COLO668 (cell line): Measurements from ENCODE around the gene NT5DC3.
A peak's percentile ranks its signal among the peaks of the same experiment; 100 is the strongest.

Experiments used
- DNase-seq: peaks from one replicate; lab custom pipeline; 2025; ENCODE audit not compliant: unreplicated experiment; lab: John Stamatoyannopoulos, UW

The NT5DC3 gene

GRCh38 chr12:103785243-103786031 is 55.6 kb downstream of the NT5DC3 start:
- no peak for DNase-seq

DNA sequence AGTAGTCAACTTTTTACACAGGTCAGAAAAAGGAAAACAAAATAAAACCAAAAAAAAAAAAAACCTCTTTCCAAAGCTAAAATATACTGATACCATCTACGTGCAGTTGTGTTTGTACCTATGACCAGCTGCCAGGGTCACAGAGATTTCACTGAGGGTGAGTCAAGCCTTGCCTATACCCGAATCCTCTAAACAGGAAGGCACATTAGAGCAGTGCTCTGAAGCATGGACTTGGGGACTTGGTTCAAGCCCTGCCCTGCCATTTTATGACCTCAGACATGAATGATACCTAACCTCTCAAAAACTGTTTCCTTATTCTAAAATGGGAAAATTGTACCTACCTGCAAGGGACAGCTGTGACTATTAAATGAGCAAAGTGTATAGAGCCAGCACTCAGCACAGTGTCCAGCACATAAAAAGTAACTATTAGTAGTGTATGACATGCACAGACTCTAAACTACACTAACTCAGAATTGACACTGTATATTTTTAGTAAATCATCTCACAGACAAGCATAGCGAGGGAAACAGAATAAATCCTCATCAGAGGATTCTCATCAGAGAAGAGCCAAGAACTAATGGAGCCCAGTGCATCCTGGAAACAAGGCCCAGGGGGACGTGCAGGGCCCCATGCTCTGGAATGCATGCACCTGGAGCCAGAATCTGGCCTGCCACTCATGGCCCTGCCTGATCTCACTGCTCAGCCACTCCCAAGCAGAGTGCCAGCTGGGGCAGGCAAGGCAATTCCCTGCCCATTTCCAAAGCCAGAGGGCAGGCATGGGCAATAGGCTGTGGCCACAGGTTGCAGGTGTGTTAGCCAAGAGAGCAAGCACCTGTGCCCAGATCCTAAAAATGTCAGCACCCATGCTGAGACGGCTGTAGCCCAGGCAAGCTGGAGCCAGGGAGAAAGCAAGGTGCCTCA is 57.0 kb downstream of the NT5DC3 start:
- DNase-seq: peak; percentile 19

- DNase-seq: no peak
Measured at GRCh38 chr12:103782399-103782798, 58.6 kb downstream of the NT5DC3 start.

- DNase-seq: no peak
Measured at GRCh38 chr12:103780992-103781391, 60.0 kb downstream of the NT5DC3 start.

DNA sequence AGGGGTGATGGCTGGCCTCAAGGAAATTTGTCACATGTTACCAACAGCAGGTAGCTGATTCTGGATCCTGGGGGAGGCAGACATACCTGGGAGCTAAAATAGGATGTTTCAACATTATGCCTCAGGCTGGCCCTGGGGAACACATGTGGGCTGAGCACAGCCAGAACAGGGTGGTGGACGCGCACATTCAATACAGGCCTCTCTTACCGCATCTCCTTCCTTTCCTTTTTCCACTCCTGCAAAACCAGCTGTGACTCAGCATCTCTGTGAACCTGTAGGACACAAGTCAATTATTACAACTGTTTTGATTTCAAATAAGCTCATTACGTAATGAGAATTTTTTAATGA is 61.0 kb downstream of the NT5DC3 start:
- DNase-seq: no peak

- no peak for DNase-seq
Measured at GRCh38 chr12:103779410-103780092, 61.5 kb downstream of the NT5DC3 start.

DNA sequence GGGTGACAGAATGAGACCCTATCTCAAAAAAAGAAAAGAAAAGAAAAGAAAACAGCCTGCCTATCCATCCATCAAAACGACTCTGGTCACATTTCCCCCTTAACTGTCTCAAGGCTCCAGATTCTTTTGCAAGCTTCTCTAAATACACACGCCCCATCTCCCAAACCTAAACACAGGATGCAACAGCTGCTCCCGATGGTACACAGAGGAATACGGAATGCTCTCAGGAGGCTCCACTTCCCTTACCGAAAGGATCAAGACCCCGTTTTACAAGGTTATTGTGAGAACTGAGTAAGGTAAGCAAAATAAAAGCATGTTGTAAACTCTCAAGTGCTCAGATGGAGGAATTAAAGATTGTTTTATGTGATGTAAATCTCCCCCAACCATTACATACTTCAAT is 62.3 kb downstream of the NT5DC3 start:
- DNase-seq: no peak

GRCh38 chr12:103774977-103775560 is 66.0 kb downstream of the NT5DC3 start:
- no peak for DNase-seq

DNA sequence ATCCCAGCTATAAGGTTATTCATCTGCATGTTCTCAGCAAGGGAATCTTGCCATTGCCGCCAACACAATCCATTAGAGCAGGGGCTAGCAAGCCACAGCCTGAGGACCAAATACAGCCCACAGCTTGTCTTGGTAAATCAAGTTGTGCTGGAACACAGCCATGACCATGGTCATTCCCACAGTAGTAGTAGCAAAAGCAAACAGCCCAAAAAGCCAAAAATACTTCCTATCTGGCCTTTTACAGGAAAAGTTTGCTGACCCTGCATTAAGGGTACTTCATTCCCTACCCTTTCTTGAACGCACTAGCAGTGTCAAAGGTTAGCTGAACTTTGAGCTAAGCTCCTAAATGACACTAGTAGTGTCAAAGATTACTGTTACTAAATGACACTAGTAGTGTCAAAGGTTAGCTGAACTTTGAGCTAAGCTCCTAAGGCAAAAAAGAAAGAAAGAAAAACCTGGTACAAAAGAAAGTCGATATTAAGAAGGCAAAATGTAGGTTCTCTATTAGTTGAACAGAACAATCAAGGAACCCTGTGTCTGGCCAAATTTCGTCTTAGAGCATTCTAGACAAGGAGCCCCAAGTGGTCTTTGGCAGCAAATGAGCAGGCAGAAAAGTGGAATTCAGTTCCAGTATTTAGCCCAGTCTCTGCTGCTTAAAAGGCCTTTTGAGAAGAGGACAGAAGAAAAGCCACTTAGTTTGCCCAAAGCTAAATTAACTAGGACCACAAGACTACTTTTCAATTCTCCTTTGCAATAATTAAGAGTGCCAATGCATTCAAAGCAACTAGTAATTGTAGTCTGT is 67.7 kb downstream of the NT5DC3 start:
- no peak for DNase-seq

DNA sequence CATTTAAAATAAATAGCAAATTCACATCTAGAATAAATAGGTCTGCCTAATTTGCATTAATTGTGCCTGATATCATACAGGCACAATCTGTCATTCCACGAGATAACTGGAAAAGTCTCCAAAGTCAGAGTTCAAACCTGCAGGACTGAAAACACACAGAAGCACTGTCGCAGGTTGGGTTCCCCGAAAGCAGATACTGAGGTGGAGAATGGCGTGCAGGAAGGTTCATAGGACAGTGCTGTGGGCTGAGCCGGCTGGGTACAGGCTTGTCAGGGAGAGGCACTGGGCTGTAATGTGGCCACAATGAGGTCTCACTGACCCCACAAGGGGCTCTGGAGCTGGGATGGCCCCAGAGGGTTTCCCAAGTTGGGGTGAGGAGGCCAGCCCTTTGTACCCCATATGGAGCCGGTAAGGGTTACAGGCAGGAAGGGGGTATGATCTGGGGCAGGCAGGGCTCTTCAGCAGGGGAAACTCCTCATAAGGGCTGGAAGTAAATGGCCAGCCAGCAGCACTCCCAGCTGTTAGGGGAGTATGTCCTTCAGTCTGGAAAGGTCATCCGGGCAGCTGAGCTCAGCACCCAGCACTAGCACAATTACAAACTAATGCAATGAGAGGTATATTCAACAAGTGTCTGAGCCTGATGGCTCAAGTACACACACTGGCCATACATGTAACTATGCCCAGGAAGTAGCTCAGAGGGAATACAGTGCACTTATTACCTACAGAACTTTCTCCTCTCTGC is 68.5 kb downstream of the NT5DC3 start:
- no peak for DNase-seq

GRCh38 chr12:103771466-103771865 is 69.6 kb downstream of the NT5DC3 start:
- peak; percentile 51 for DNase-seq

DNA sequence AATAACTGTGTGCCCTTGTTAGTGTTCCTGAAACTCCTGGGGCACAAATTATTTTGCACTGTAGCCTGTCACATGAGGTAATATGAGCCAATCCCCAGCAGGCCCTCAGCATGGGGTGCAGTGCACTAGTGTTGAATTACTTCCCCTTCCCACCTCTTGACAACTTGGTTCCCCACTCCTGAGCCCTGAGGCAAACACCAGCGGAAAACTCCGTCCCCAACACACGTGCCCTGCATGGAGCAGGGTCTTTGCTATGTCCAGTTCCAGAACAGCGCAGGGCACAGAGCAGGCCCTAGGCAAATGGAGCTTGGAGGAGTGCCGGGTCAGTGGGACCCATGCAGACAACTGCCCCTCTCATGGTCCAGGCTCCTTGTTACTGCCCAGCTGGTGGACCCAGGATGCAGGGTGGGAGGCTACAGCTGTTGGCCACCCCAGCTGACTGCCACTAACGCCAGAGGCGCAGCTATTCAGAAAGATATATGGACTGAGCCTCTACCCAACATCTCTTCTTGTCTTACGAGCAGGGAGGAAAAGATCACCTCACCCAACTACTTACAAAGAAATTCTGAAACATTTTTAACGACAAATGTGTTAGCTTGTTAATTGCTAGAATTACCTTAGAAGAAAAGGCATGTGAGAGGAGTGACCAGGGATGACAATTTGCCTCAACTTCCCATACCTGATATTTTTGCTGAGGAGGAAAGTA is 71.6 kb downstream of the NT5DC3 start:
- DNase-seq: peak; percentile 37

- DNase-seq: no peak
Measured at GRCh38 chr12:103768467-103769123, 72.4 kb downstream of the NT5DC3 start.

DNA sequence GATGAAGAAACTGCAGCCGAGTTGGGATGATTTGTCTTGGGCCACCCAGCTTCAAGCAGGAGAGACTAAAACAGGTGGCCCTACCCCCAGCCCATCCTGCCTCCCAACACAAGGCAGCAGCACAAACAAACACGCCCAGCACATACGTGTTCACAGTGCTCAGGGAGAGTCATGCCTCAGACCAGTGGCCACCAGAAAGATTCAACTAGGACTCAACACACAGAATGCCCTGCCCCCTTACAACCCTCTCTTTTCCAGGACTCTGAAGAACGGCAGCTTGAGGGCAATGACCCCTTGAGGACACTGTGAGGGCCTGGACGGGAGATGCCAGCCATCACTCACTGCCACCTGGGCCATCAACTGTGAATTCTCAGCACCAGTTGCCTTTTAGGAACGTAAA is 75.0 kb downstream of the NT5DC3 start:
- no peak for DNase-seq

GRCh38 chr12:103765322-103765721 is 75.7 kb downstream of the NT5DC3 start:
- DNase-seq: no peak

- DNase-seq: no peak
Measured at GRCh38 chr12:103762473-103762872, 78.6 kb downstream of the NT5DC3 start.

GRCh38 chr12:103758310-103759089 is 82.5 kb downstream of the NT5DC3 start:
- DNase-seq: no peak

DNA sequence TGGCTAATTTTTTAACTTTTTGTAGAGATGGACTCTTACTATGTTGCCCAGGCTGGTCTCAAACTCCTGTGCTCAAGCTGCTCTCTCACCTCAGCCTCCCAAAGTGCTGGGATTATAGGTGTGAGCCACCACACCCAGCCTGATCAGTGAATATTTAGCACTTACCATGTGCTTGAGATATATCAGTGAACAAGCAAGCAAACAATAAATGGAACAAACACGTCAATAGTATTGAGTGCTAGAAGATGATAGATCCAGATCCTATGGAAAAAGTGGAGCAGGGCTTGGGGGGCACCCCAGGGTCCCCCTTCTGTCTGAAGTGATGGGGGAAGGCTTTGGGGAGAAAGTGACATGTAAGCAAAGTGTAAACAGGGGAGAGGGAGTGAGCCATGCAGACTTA is 83.8 kb downstream of the NT5DC3 start:
- no peak for DNase-seq
